H1 (cell line): ENCODE data around the gene NAA20. TPM values are rescaled to one million over a fixed set of nuclear protein-coding genes. Genes with fewer than 3 reads are reported as not detected.

Experiments
- CTCF ChIA-PET: fragments of 300-600 bp; sonication (Branson Sonifier 250); formaldehyde crosslinking; loops from one replicate; lab custom pipeline; 2021; ENCODE audit not compliant: partially characterized antibody; lab: Charles Lee
- POLR2A ChIA-PET: fragments of 300-600 bp; sonication (Branson Sonifier 250); formaldehyde crosslinking; loops from one replicate; lab custom pipeline; 2021; ENCODE audit warnings: inconsistent platforms; ENCODE audit not compliant: partially characterized antibody; lab: Charles Lee
- DNase-seq, 2 experiments: peaks; one replicate each; pipeline versions ENCODE4 v3.0.0 to v3.0.0-alpha.2; 2010 to 2022; ENCODE audit warnings: low spot score in 2 of 2, low read depth in 1 of 2, mixed read lengths in 1 of 2
- FAIRE-seq: peaks from 2 replicates; lab custom pipeline; 2011; peaks lifted over from hg19 to GRCh38; lab: Jason Lieb, UNC
- H2AFZ ChIP-seq: 2 replicates; pipeline ENCODE4 v1.8.1; 2012; ENCODE audit warnings: low read length, inconsistent platforms
- H2AK5ac ChIP-seq: 2 replicates; pipeline ENCODE4 v1.6.1; 2013; ENCODE audit warnings: low read depth, low read length
- H2BK120ac ChIP-seq: replicated peaks from 2 replicates; pipeline ENCODE3; 2013; ENCODE audit warnings: low read depth, low read length, inconsistent platforms
- H2BK12ac ChIP-seq: 2 replicates; pipeline ENCODE4 v1.6.1; 2013; ENCODE audit warnings: low read depth, low read length
- H2BK15ac ChIP-seq: 2 replicates; pipeline ENCODE4 v1.6.1; 2013; ENCODE audit warnings: low read length
- H2BK20ac ChIP-seq: 2 replicates; pipeline ENCODE4 v1.6.1; 2013; ENCODE audit warnings: low read length
- H2BK5ac ChIP-seq: 2 replicates; pipeline ENCODE4 v1.6.1; 2013; ENCODE audit warnings: low read depth, low read length
- H3K14ac ChIP-seq: 2 replicates; pipeline ENCODE4 v1.6.1; 2013; ENCODE audit warnings: inconsistent platforms; ENCODE audit not compliant: insufficient read length
- H3K18ac ChIP-seq: 2 replicates; pipeline ENCODE4 v1.6.1; 2013; ENCODE audit warnings: low read length; ENCODE audit errors: extremely low read depth
- H3K23ac ChIP-seq: 2 replicates; pipeline ENCODE4 v1.6.1; 2013; ENCODE audit warnings: inconsistent platforms; ENCODE audit not compliant: insufficient read length
- H3K23me2 ChIP-seq: 2 replicates; pipeline ENCODE4 v1.6.1; 2013; ENCODE audit warnings: low read depth, low read length
- H3K27ac ChIP-seq: 2 replicates; pipeline ENCODE4 v1.6.1; 2011; ENCODE audit warnings: low read depth, low read length, inconsistent platforms
- H3K27me3 ChIP-seq, 4 experiments: replicated peaks in 1 of 4; 1 replicate in 1 of 4; 2 replicates in 3 of 4; pipeline versions ENCODE4 v1.6.1 to v1.8.1; 2011 to 2013; ENCODE audit warnings: low read length in 3 of 4, mild to moderate bottlenecking in 3 of 4, inconsistent platforms in 2 of 4, mixed read lengths in 2 of 4, moderate library complexity in 1 of 4; ENCODE audit not compliant: control insufficient read depth in 3 of 4, insufficient read depth in 3 of 4; ENCODE audit errors: extremely low read depth in 1 of 4
- H3K36me3 ChIP-seq, 4 experiments: 2 replicates each; pipeline versions ENCODE4 v1.6.1 to v1.8.1; 2011 to 2013; ENCODE audit warnings: mild to moderate bottlenecking in 4 of 4, low read length in 3 of 4, moderate library complexity in 2 of 4, control low read depth in 1 of 4, inconsistent platforms in 1 of 4; ENCODE audit not compliant: insufficient read depth in 4 of 4, control insufficient read depth in 2 of 4
- H3K4ac ChIP-seq: replicated peaks from 2 replicates; pipeline ENCODE3; 2013; ENCODE audit warnings: low read length, low read depth, mixed read lengths, inconsistent platforms; ENCODE audit not compliant: insufficient read length
- H3K4me1 ChIP-seq, 4 experiments: replicated peaks in 1 of 4; 1 replicate in 1 of 4; 2 replicates in 3 of 4; pipeline versions ENCODE4 v1.6.1 to v1.8.1; 2011 to 2013; ENCODE audit warnings: low read length in 3 of 4, inconsistent platforms in 2 of 4, mixed read lengths in 1 of 4; ENCODE audit not compliant: insufficient read depth in 4 of 4, control insufficient read depth in 3 of 4
- H3K4me2 ChIP-seq, 2 experiments: 2 replicates each; pipeline versions ENCODE4 v1.6.1 to v1.8.1; 2011 to 2013; ENCODE audit warnings: low read depth in 2 of 2, low read length in 2 of 2, control low read depth in 1 of 2, inconsistent platforms in 1 of 2, mild to moderate bottlenecking in 1 of 2; ENCODE audit not compliant: insufficient read depth in 1 of 2
- H3K4me3 ChIP-seq, 4 experiments: fragments of 200-600, 300-600 bp in 1 of 4; sonication (generic), shearing (Covaris generic), sonication (Bioruptor Twin) in 1 of 4; 2 replicates each; pipeline versions ENCODE4 v1.5.1 to v1.8.1; 2011 to 2016; ENCODE audit warnings: low read length in 4 of 4, low read depth in 3 of 4, control low read depth in 2 of 4, inconsistent platforms in 2 of 4, mild to moderate bottlenecking in 2 of 4, mixed read lengths in 1 of 4, moderate library complexity in 1 of 4; ENCODE audit not compliant: insufficient read depth in 2 of 4; ENCODE audit errors: extremely low read depth in 1 of 4
- H3K56ac ChIP-seq: replicated peaks from 2 replicates; pipeline ENCODE3; 2013; ENCODE audit warnings: low read depth, mild to moderate bottlenecking, mixed read lengths, low read length, inconsistent platforms; ENCODE audit not compliant: insufficient read length
- H3K79me1 ChIP-seq: 2 replicates; pipeline ENCODE4 v1.6.1; 2013; ENCODE audit warnings: low read depth, low read length, control low read depth
- H3K79me2 ChIP-seq, 2 experiments: 2 replicates each; pipeline versions ENCODE4 v1.6.1 to v1.8.1; 2012 to 2013; ENCODE audit warnings: low read length in 2 of 2, mild to moderate bottlenecking in 2 of 2, inconsistent platforms in 1 of 2; ENCODE audit not compliant: insufficient read depth in 2 of 2, control insufficient read depth in 1 of 2
- H3K9ac ChIP-seq, 4 experiments: replicated peaks in 1 of 4; 1 replicate in 1 of 4; 2 replicates in 3 of 4; pipeline versions ENCODE4 v1.6.1 to v1.8.1; 2011 to 2013; ENCODE audit warnings: low read depth in 3 of 4, low read length in 3 of 4, control low read depth in 2 of 4, mild to moderate bottlenecking in 2 of 4, moderate library complexity in 2 of 4, inconsistent platforms in 1 of 4; ENCODE audit errors: extremely low read depth in 1 of 4
- H3K9me3 ChIP-seq, 2 experiments: 2 replicates each; pipeline versions ENCODE4 v1.6.1 to v1.8.1; 2012 to 2013; ENCODE audit warnings: mild to moderate bottlenecking in 2 of 2, moderate library complexity in 2 of 2, control low read depth in 1 of 2, inconsistent platforms in 1 of 2, low read depth in 1 of 2, low read length in 1 of 2, mixed read lengths in 1 of 2; ENCODE audit not compliant: insufficient read depth in 2 of 2
- H4K20me1 ChIP-seq, 2 experiments: replicated peaks in 1 of 2; 2 replicates each; pipeline versions ENCODE3 to v1.8.1; 2011 to 2013; ENCODE audit warnings: inconsistent platforms in 2 of 2, low read length in 2 of 2, mild to moderate bottlenecking in 1 of 2; ENCODE audit not compliant: insufficient read depth in 2 of 2, control insufficient read depth in 1 of 2
- H4K5ac ChIP-seq: 2 replicates; pipeline ENCODE4 v1.6.1; 2013; ENCODE audit warnings: low read length, low read depth, mixed read lengths, inconsistent platforms; ENCODE audit not compliant: insufficient read length
- H4K8ac ChIP-seq: 2 replicates; pipeline ENCODE4 v1.8.0; 2013; ENCODE audit warnings: mild to moderate bottlenecking, moderate library complexity, low read length, inconsistent platforms; ENCODE audit not compliant: insufficient read depth; ENCODE audit errors: extremely low read depth
- H4K91ac ChIP-seq: replicated peaks from 2 replicates; pipeline ENCODE3; 2013; ENCODE audit warnings: low read length, mixed read lengths, inconsistent platforms; ENCODE audit not compliant: insufficient read length
- ATF3 ChIP-seq: IDR thresholded peaks from 2 replicates; pipeline ENCODE4 v1.6.1; 2011; ENCODE audit warnings: low read depth, mild to moderate bottlenecking, low read length; ENCODE audit not compliant: insufficient read depth
- BACH1 ChIP-seq: IDR thresholded peaks from 2 replicates; pipeline ENCODE4 v1.6.1; 2012; ENCODE audit warnings: low read length, improper control_type of control experiment
- BRCA1 ChIP-seq: IDR thresholded peaks from 2 replicates; pipeline ENCODE4 v1.6.1; 2012; ENCODE audit warnings: low read depth, low read length, improper control_type of control experiment
- CHD1 ChIP-seq: IDR thresholded peaks from 2 replicates; pipeline ENCODE4 v1.6.1; 2012; ENCODE audit warnings: low read depth, low read length, improper control_type of control experiment
- GABPA ChIP-seq: IDR thresholded peaks from 2 replicates; pipeline ENCODE4 v1.6.1; 2011; ENCODE audit warnings: mild to moderate bottlenecking, low read length, moderate library complexity, borderline replicate concordance; ENCODE audit not compliant: insufficient read depth
- HDAC2 ChIP-seq, 2 experiments: fragments of 300-600 bp in 1 of 2; sonication (generic) in 1 of 2; IDR thresholded peaks; 2 replicates each; pipeline ENCODE4 v1.6.1; 2011 to 2012; ENCODE audit warnings: low read depth in 2 of 2, low read length in 2 of 2, mild to moderate bottlenecking in 2 of 2, moderate library complexity in 2 of 2, borderline replicate concordance in 1 of 2, inconsistent platforms in 1 of 2
- KDM4A ChIP-seq: IDR thresholded peaks from one replicate; pipeline ENCODE4 v1.7.1; 2012; ENCODE audit warnings: low read depth, mild to moderate bottlenecking, moderate library complexity, low read length, inconsistent platforms; ENCODE audit not compliant: severe bottlenecking
- MAX ChIP-seq: IDR thresholded peaks from 2 replicates; pipeline ENCODE4 v1.6.1; 2012; ENCODE audit warnings: inconsistent platforms
- SUZ12 ChIP-seq: fragments of 200-600 bp; sonication (generic); IDR thresholded peaks from 2 replicates; pipeline ENCODE4 v1.6.1; 2012; ENCODE audit warnings: mild to moderate bottlenecking, inconsistent platforms, low read length, moderate library complexity, mixed read lengths
- TAF7 ChIP-seq: optimal IDR thresholded peaks from 2 replicates; pipeline ENCODE3; 2011; ENCODE audit warnings: low read depth, mild to moderate bottlenecking, inconsistent platforms, low read length, moderate library complexity, borderline replicate concordance
- TCF12 ChIP-seq: IDR thresholded peaks from 2 replicates; pipeline ENCODE4 v1.6.1; 2011; ENCODE audit warnings: low read depth, mild to moderate bottlenecking, low read length
- WGBS, 2 experiments: shearing (Covaris generic) in 1 of 2; methylation state at CpG; one replicate each; pipeline versions ENCODE4 v1.1.6 to v1.1.7; 2013 to 2015; ENCODE audit warnings: low lambda C conversion rate in 2 of 2, mixed read lengths in 2 of 2, inconsistent platforms in 1 of 2, low coverage in 1 of 2, missing lambda C conversion rate in 1 of 2; ENCODE audit not compliant: insufficient replicate concordance in 2 of 2, insufficient coverage in 1 of 2, insufficient read length in 1 of 2; ENCODE audit errors: extremely low coverage in 1 of 2, missing lambda C conversion rate in 1 of 2; 5-methylcytosine and 5-hydroxymethylcytosine counted together
- polyA plus RNA-seq, 7 experiments: library from polyadenylated mRNA; depleted of rRNA in 3 of 7; stranded (reverse) in 5 of 7; unstranded in 2 of 7; fragments of >200 nt in 5 of 7; fragments of 200-250 nt in 2 of 7; gene quantifications; 1 replicate in 5 of 7; 2 replicates in 1 of 7; 4 replicates in 1 of 7; pipeline versions ENCODE4 v1.2.1 to v1.2.3, GENCODE V29; 2011 to 2013; ENCODE audit warnings: missing spikeins in 2 of 7, mixed read lengths in 2 of 7
- total RNA-seq: library from RNA; stranded (reverse); fragmentation: NEBNext Ultra II Directional; extraction: Animal tissue kit (Norgen Biotek cat#: 25700); gene quantifications from 2 replicates; pipeline ENCODE4 v1.2.1, GENCODE V29; 2021

The NAA20 gene
- total and polyA plus RNA-seq, 2 of the 8 experiments (the other 6 are each of a cell fraction or from before 2014, with no cell fraction given): 21.9 to 41.1 TPM

GRCh38 chr20:20070871-20071726, 53.9 kb downstream of the NAA20 start:
- TF ChIP-seq CHD1 (no peak), MAX (no peak), TAF7 (no peak), GABPA (no peak), TCF12 (no peak), ATF3 (no peak), SUZ12 (no peak), BACH1 (no peak), KDM4A (no peak), HDAC2 (IDR thresholded peaks at IDR 0.05; ENCODE audit: borderline replicate concordance in 1 of 2, low read depth in 2 of 2, low read length in 2 of 2) (no peak), BRCA1 (no peak)
- WGBS, 2 experiments: 78% methylated on average over 10 of the region's 10 CpGs; no CpG with 5 or more reads in 1 of the 2 experiments
- Histone ChIP-seq H2AFZ (no peak overlapping the region), H2BK12ac (no peak overlapping the region), H3K79me2 (no peaks in the 10 kb centered on the region), H4K91ac (no peak overlapping the region), H3K4me2 (no peak overlapping the region), H3K9ac (no peak overlapping the region), H2BK5ac (no peak overlapping the region), H3K79me1 (no peaks in the 10 kb centered on the region), H4K8ac (no peak overlapping the region), H3K14ac (no peak overlapping the region), H3K23ac (no peak overlapping the region), H3K23me2 (no peaks in the 10 kb centered on the region), H3K27ac (no peak overlapping the region), H3K4me1 (no peaks in the 10 kb centered on the region), H4K20me1 (no peaks in the 10 kb centered on the region), H3K9me3 (no peaks in the 10 kb centered on the region), H3K36me3 (no peaks in the 10 kb centered on the region), H3K18ac (no peak overlapping the region), H3K27me3 (no peaks in the 10 kb centered on the region), H3K4ac (no peak overlapping the region), H4K5ac (no peak overlapping the region), H2BK20ac (no peak overlapping the region), H2BK15ac (no peak overlapping the region), H3K56ac (no peak overlapping the region), H2BK120ac (no peak overlapping the region), H2AK5ac (no peak overlapping the region), H3K4me3 (no peak overlapping the region)
- CTCF ChIA-PET: interaction anchor here (0.6 to 2.8 kb wide), 4 partner anchors 13 to 523 kb away, joined by 4 to 9 read pairs (median 5); no protein-coding TSS in a partner anchor
- POLR2A ChIA-PET: no interaction called here
- FAIRE-seq: no peak
- DNase-seq: no peak
